ENCODE measurements around the gene RPRD1A. TPM values are rescaled to one million over a fixed set of nuclear protein-coding genes. Genes with fewer than 3 reads are reported as not detected.

RPRD1A gene
- total and polyA plus RNA-seq, 9 of the 15 experiments (the other 6 are each of a cell fraction or from before 2014, with no cell fraction given), result 30.2 to 142 (median 66.0) TPM

DNA sequence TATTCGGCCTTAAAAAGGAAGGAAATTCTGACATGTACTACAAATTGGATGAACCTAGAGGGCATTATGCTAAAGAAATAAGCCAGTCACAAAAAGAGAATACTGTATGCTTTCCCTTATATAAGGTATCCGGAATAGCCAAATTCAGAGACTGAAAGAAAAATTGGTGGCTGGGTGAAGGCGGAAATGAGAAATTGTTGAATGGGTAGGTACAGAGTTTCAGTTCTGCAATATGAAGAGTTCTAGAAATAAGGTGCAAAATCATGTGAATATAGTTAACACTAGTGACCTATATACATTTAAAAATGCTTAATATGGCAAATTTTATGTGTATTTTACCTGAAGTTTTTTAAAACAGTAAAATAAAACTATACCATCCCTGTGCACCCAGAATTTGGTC lies 51.7 kb downstream of the RPRD1A start:
- no peak overlapping the region for H2AFZ ChIP-seq (ENCODE audit: low read depth, low read length)
- H3K27ac ChIP-seq (ENCODE audit: extremely low read depth, low read depth, low read length), result no peak overlapping the region
- POLR2A ChIA-PET, result no interaction called here
- H3K27me3 ChIP-seq (ENCODE audit: control insufficient read depth in 2 of 2, insufficient read depth in 2 of 2, low read length in 2 of 2), result no peaks in the 10 kb centered on the region
- no peaks in the 10 kb centered on the region for H3K79me2 ChIP-seq (ENCODE audit: control insufficient read depth, insufficient read depth, low read length)
- no peak for DNase-seq (ENCODE audit: extremely low read depth in 1 of 4, low spot score in 3 of 4)
- no peak for ATAC-seq
- H3K9ac ChIP-seq (ENCODE audit: insufficient read depth in 1 of 2, low read depth in 2 of 2, low read length in 2 of 2), result no peak overlapping the region
- intact Hi-C loops (cut with micrococcal nuclease) (loop anchor here (5.0 kb wide), 1 partner anchor 557 kb away; no protein-coding TSS in a partner anchor), in situ Hi-C loops (cut with MboI) (no loop called here)
- BruUV-seq (replicated peaks), result no TSS peak
- no peak overlapping the region for H3K4me2 ChIP-seq (ENCODE audit: insufficient read depth, low read length)
- no peaks in the 10 kb centered on the region for H3K9me1 ChIP-seq (ENCODE audit: control insufficient read depth, insufficient read depth, low read length)
- CTCF ChIA-PET (ENCODE audit: low intra/inter-chr PET ratio), result interaction anchor here (3.8 kb wide), 1 partner anchor 269 kb away, joined by 36 read pairs; no protein-coding TSS in a partner anchor
- H3K4me3 ChIP-seq, result no peak overlapping the region
- no peak for FAIRE-seq
- H4K20me1 ChIP-seq (replicated peaks; ENCODE audit: control insufficient read depth, insufficient read depth, low read length), result no peaks in the 10 kb centered on the region
- no peaks in the 10 kb centered on the region for H3K36me3 ChIP-seq (ENCODE audit: control insufficient read depth, insufficient read depth, low read length)
- 93% methylated on average over 3 of the region's 3 CpGs for WGBS (ENCODE audit: insufficient coverage, low coverage, missing lambda C conversion rate)
- no peaks in the 10 kb centered on the region for H3K4me1 ChIP-seq (replicated peaks in 1 of 2; ENCODE audit: control insufficient read depth in 2 of 2, insufficient read depth in 2 of 2, low read length in 2 of 2)
- H3K9me3 ChIP-seq (replicated peaks; ENCODE audit: control insufficient read depth, insufficient read depth, low read depth, low read length), result no peaks in the 10 kb centered on the region
- TF ChIP-seq HDAC1 (IDR thresholded peaks at IDR 0.05) (no peak), ZNF316 (IDR thresholded peaks at IDR 0.05) (0 out of 2 replicates have a peak, but pooled peaks have one; percentile 38), ZNF511 (CRISPR knock-in tag; IDR thresholded peaks at IDR 0.05) (no peak)

DNA sequence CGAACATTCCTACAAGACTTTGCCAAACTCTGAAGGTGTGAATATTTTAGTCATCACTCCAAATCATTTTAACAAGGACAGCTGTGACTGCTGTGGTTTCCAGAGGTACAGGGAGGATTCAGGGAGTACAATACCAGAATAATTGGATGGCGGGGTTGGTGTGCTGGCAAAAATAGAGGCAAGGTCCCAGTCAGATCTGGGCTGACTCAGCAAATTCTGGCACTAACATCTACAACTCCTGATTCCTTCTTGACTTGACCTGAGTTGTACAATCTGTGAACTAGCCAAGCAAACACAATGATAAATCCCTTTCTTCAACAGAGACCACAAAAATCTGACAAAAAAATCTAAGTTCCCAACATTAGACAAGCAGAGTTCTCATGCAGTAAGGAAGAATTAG lies 54.5 kb downstream of the RPRD1A start:
- Histone ChIP-seq H3K4me2 (ENCODE audit: insufficient read depth, low read length) (no peak overlapping the region), H3K27me3 (ENCODE audit: control insufficient read depth in 2 of 2, insufficient read depth in 2 of 2, low read length in 2 of 2) (no peaks in the 10 kb centered on the region), H3K27ac (ENCODE audit: extremely low read depth, low read depth, low read length) (no peak overlapping the region), H3K4me1 (replicated peaks in 1 of 2; ENCODE audit: control insufficient read depth in 2 of 2, insufficient read depth in 2 of 2, low read length in 2 of 2) (no peaks in the 10 kb centered on the region), H3K9me1 (ENCODE audit: control insufficient read depth, insufficient read depth, low read length) (no peaks in the 10 kb centered on the region), H3K4me3 (no peak overlapping the region), H3K36me3 (ENCODE audit: control insufficient read depth, insufficient read depth, low read length) (no peaks in the 10 kb centered on the region), H3K79me2 (ENCODE audit: control insufficient read depth, insufficient read depth, low read length) (no peaks in the 10 kb centered on the region), H3K9ac (ENCODE audit: insufficient read depth in 1 of 2, low read depth in 2 of 2, low read length in 2 of 2) (no peak overlapping the region), H4K20me1 (replicated peaks; ENCODE audit: control insufficient read depth, insufficient read depth, low read length) (no peaks in the 10 kb centered on the region), H2AFZ (ENCODE audit: low read depth, low read length) (no peak overlapping the region), H3K9me3 (replicated peaks; ENCODE audit: control insufficient read depth, insufficient read depth, low read depth, low read length) (no peaks in the 10 kb centered on the region)
- in situ Hi-C loops (cut with MboI), result no loop called here
- BruUV-seq (replicated peaks), result no TSS peak
- ChIA-PET CTCF (ENCODE audit: low intra/inter-chr PET ratio) (no interaction called here), POLR2A (no interaction called here)
- 94% methylated on average over 2 of the region's 2 CpGs for WGBS (ENCODE audit: insufficient coverage, low coverage, missing lambda C conversion rate)
- FAIRE-seq (no peak), DNase-seq (ENCODE audit: extremely low read depth in 1 of 4, low spot score in 3 of 4) (no peak), ATAC-seq (no peak)
- intact Hi-C loops (cut with micrococcal nuclease), result no loop called here
- TF ChIP-seq, protein P1, sequence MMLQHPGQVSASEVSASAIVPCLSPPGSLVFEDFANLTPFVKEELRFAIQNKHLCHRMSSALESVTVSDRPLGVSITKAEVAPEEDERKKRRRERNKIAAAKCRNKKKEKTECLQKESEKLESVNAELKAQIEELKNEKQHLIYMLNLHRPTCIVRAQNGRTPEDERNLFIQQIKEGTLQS (IDR thresholded peaks at IDR 0.05), result no peak
- TF ChIP-seq, protein P1 (CRISPR knock-in tag; conservative IDR thresholded peaks at IDR 0.05), result no peak
- peak; percentile 93 for TF ChIP-seq C11orf30 (IDR thresholded peaks at IDR 0.05; ENCODE audit: low read depth)
- TF ChIP-seq ZNF253 (CRISPR knock-in tag; conservative IDR thresholded peaks at IDR 0.05), result no peak
- TF ChIP-seq MAFF (IDR thresholded peaks at IDR 0.05; ENCODE audit: low read length), result peak; percentile 94
- TF ChIP-seq MEIS2 (IDR thresholded peaks at IDR 0.05; ENCODE audit: partially characterized antibody), result no peak
- no peak for TF ChIP-seq ESRRB (CRISPR knock-in tag; IDR thresholded peaks at IDR 0.05; ENCODE audit: borderline replicate concordance)
- TF ChIP-seq, protein P2, sequence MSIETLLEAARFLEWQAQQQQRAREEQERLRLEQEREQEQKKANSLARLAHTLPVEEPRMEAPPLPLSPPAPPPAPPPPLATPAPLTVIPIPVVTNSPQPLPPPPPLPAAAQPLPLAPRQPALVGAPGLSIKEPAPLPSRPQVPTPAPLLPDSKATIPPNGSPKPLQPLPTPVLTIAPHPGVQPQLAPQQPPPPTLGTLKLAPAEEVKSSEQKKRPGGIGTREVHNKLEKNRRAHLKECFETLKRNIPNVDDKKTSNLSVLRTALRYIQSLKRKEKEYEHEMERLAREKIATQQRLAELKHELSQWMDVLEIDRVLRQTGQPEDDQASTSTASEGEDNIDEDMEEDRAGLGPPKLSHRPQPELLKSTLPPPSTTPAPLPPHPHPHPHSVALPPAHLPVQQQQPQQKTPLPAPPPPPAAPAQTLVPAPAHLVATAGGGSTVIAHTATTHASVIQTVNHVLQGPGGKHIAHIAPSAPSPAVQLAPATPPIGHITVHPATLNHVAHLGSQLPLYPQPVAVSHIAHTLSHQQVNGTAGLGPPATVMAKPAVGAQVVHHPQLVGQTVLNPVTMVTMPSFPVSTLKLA (conservative IDR thresholded peaks at IDR 0.05), result no peak
- no peak for TF ChIP-seq FUS (optimal IDR thresholded peaks at IDR 0.05; ENCODE audit: low read depth, low read length)
- no peak for TF ChIP-seq KDM4B (IDR thresholded peaks at IDR 0.05; ENCODE audit: borderline replicate concordance in 2 of 2, low read depth in 1 of 2)
- peak; percentile 93 for TF ChIP-seq MAFK (IDR thresholded peaks at IDR 0.05; ENCODE audit: low read length)
- no peak for TF ChIP-seq FOXM1 (IDR thresholded peaks at IDR 0.05; ENCODE audit: low read depth)
- no peak for TF ChIP-seq FOXM1 (CRISPR knock-in tag; IDR thresholded peaks at IDR 0.05; ENCODE audit: low read depth)
